IMR-90 (cell line): ENCODE results near the gene BPI. TPM values are rescaled to one million over a fixed set of nuclear protein-coding genes. Genes with fewer than 3 reads are reported as not detected.

Experiments
- ATAC-seq: fragments of 200-7000 bp; cut with Tn5 transposase; 2 replicates; pipeline ENCODE4 v1.9.1; 2020; ENCODE audit warnings: low read depth, mild to moderate bottlenecking, moderate library complexity
- BruUV-seq: library from RNA; stranded (reverse); fragments of 400-500 nt; replicated peaks from 2 replicates; lab custom pipeline; 2021; lab: Mats Ljungman, UMichigan
- CTCF ChIA-PET: fragments of 300-600 bp; formaldehyde crosslinking; extraction: SDS; loops from one replicate; lab custom pipeline; 2021; ENCODE audit warnings: antibody characterized with exemption; lab: Yijun Ruan, JAX
- POLR2A ChIA-PET: fragments of 300-600 bp; sonication (Branson Sonifier 250); formaldehyde crosslinking; loops from one replicate; lab custom pipeline; 2022; ENCODE audit warnings: antibody characterized with exemption; ENCODE audit not compliant: unreplicated experiment; lab: Charles Lee
- DNase-seq: peaks from one replicate; pipeline ENCODE4 v3.0.0; 2013
- H2AFZ ChIP-seq: replicated peaks from 2 replicates; pipeline ENCODE3; 2013; ENCODE audit warnings: low read length, mild to moderate bottlenecking; ENCODE audit not compliant: poor library complexity
- H2AK5ac ChIP-seq: 2 replicates; pipeline ENCODE4 v1.6.1; 2013; ENCODE audit warnings: low read depth, low read length, inconsistent platforms
- H2AK9ac ChIP-seq: replicated peaks from 2 replicates; pipeline ENCODE3; 2013; ENCODE audit warnings: mild to moderate bottlenecking, low read depth, low read length, moderate library complexity; ENCODE audit not compliant: poor library complexity
- H2BK120ac ChIP-seq: 2 replicates; pipeline ENCODE4 v1.6.1; 2013; ENCODE audit warnings: low read depth, low read length, inconsistent platforms
- H2BK15ac ChIP-seq: 3 replicates; pipeline ENCODE4 v1.6.1; 2013; ENCODE audit warnings: low read depth, low read length, inconsistent platforms
- H2BK20ac ChIP-seq: 2 replicates; pipeline ENCODE4 v1.6.1; 2013; ENCODE audit warnings: low read depth, mild to moderate bottlenecking, inconsistent platforms, low read length, moderate library complexity
- H2BK5ac ChIP-seq: 2 replicates; pipeline ENCODE4 v1.6.1; 2013; ENCODE audit warnings: mild to moderate bottlenecking, low read depth, low read length, inconsistent platforms; ENCODE audit not compliant: poor library complexity, severe bottlenecking
- H3K14ac ChIP-seq: replicated peaks from 2 replicates; pipeline ENCODE4 v1.6.1; 2013; ENCODE audit warnings: low read depth, low read length, inconsistent platforms
- H3K18ac ChIP-seq: 2 replicates; pipeline ENCODE4 v1.6.1; 2013; ENCODE audit warnings: low read depth, low read length, control low read depth
- H3K23ac ChIP-seq: 2 replicates; pipeline ENCODE4 v1.6.1; 2013; ENCODE audit warnings: low read depth, low read length, inconsistent platforms
- H3K27ac ChIP-seq: 2 replicates; pipeline ENCODE4 v1.5.1; 2013; ENCODE audit warnings: mild to moderate bottlenecking, control low read depth, low read length; ENCODE audit not compliant: insufficient read depth
- H3K27me3 ChIP-seq: 2 replicates; pipeline ENCODE4 v1.6.1; 2013; ENCODE audit warnings: low read length; ENCODE audit not compliant: control insufficient read depth, insufficient read depth
- H3K36me3 ChIP-seq: 2 replicates; pipeline ENCODE4 v1.6.1; 2013; ENCODE audit warnings: low read length, mixed read lengths; ENCODE audit not compliant: control insufficient read depth, insufficient read depth
- H3K4ac ChIP-seq: 2 replicates; pipeline ENCODE4 v1.6.1; 2013; ENCODE audit warnings: low read depth, low read length, inconsistent platforms
- H3K4me1 ChIP-seq: 2 replicates; pipeline ENCODE4 v1.6.1; 2013; ENCODE audit warnings: low read length, mixed read lengths; ENCODE audit not compliant: control insufficient read depth, insufficient read depth
- H3K4me2 ChIP-seq: 2 replicates; pipeline ENCODE4 v1.6.1; 2013; ENCODE audit warnings: low read depth, mild to moderate bottlenecking, control low read depth, low read length, moderate library complexity
- H3K4me3 ChIP-seq: 2 replicates; pipeline ENCODE4 v1.5.1; 2013; ENCODE audit warnings: low read depth, mild to moderate bottlenecking, control low read depth, low read length, moderate library complexity; ENCODE audit not compliant: insufficient read depth
- H3K56ac ChIP-seq: 2 replicates; pipeline ENCODE4 v1.6.1; 2013; ENCODE audit warnings: low read length, inconsistent platforms; ENCODE audit not compliant: insufficient read depth; ENCODE audit errors: extremely low read depth
- H3K79me1 ChIP-seq, 2 experiments: 2 replicates each; pipeline ENCODE4 v1.6.1; 2013; ENCODE audit warnings: low read length in 2 of 2, inconsistent platforms in 1 of 2, low read depth in 1 of 2
- H3K9ac ChIP-seq: 2 replicates; pipeline ENCODE4 v1.6.1; 2013; ENCODE audit warnings: low read depth, low read length, control low read depth
- H3K9me1 ChIP-seq: 2 replicates; pipeline ENCODE4 v1.6.1; 2013; ENCODE audit warnings: low read length, inconsistent platforms; ENCODE audit not compliant: insufficient read depth
- H3K9me3 ChIP-seq: 2 replicates; pipeline ENCODE4 v1.6.1; 2013; ENCODE audit warnings: low read length; ENCODE audit not compliant: control insufficient read depth, insufficient read depth
- H4K20me1 ChIP-seq: 2 replicates; pipeline ENCODE4 v1.6.1; 2013; ENCODE audit warnings: low read length, inconsistent platforms; ENCODE audit not compliant: insufficient read depth
- H4K5ac ChIP-seq: 2 replicates; pipeline ENCODE4 v1.6.1; 2013; ENCODE audit warnings: mild to moderate bottlenecking, low read depth, low read length, control low read depth
- H4K8ac ChIP-seq, 2 experiments: 2 replicates each; pipeline ENCODE4 v1.6.1; 2013; ENCODE audit warnings: low read depth in 2 of 2, low read length in 2 of 2, control low read depth in 1 of 2, inconsistent platforms in 1 of 2
- H4K91ac ChIP-seq: 2 replicates; pipeline ENCODE4 v1.6.1; 2013; ENCODE audit warnings: low read depth, low read length, inconsistent platforms; ENCODE audit not compliant: insufficient read depth
- BHLHE40 ChIP-seq: fragments of 150-350 bp; IDR thresholded peaks from 2 replicates; pipeline ENCODE4 v1.6.1; 2016; ENCODE audit warnings: mild to moderate bottlenecking, low read depth, low read length
- CEBPB ChIP-seq: IDR thresholded peaks from 2 replicates; pipeline ENCODE4 v1.6.1; 2012; ENCODE audit warnings: low read depth, low read length, improper control_type of control experiment
- CHD1 ChIP-seq: IDR thresholded peaks from 2 replicates; pipeline ENCODE4 v1.6.1; 2012; ENCODE audit warnings: low read depth, low read length, improper control_type of control experiment
- CTCF ChIP-seq: conservative IDR thresholded peaks from 2 replicates; pipeline ENCODE4 v1.5.1; 2012; ENCODE audit warnings: mild to moderate bottlenecking, low read depth, low read length, improper control_type of control experiment
- ELK1 ChIP-seq: fragments of 150-350 bp; IDR thresholded peaks from 2 replicates; pipeline ENCODE4 v1.6.1; 2016; ENCODE audit warnings: low read depth, mild to moderate bottlenecking, low read length, moderate library complexity, borderline replicate concordance
- FOS ChIP-seq: fragments of 150-350 bp; IDR thresholded peaks from 2 replicates; pipeline ENCODE4 v1.6.1; 2016; ENCODE audit warnings: low read depth, low read length
- MAFK ChIP-seq: IDR thresholded peaks from 2 replicates; pipeline ENCODE4 v1.6.1; 2012; ENCODE audit warnings: low read depth, low read length, improper control_type of control experiment
- MXI1 ChIP-seq: IDR thresholded peaks from 2 replicates; pipeline ENCODE4 v1.6.1; 2012; ENCODE audit warnings: low read depth, mild to moderate bottlenecking, low read length, moderate library complexity, borderline replicate concordance
- NFE2L2 ChIP-seq: fragments of 150-350 bp; IDR thresholded peaks from 2 replicates; pipeline ENCODE4 v1.6.1; 2016; ENCODE audit warnings: low read depth, mild to moderate bottlenecking, low read length
- POLR2A ChIP-seq: IDR thresholded peaks from 2 replicates; pipeline ENCODE4 v1.6.1; 2012; ENCODE audit warnings: mild to moderate bottlenecking, low read depth, low read length
- RCOR1 ChIP-seq: IDR thresholded peaks from 2 replicates; pipeline ENCODE4 v1.6.1; 2012; ENCODE audit warnings: mild to moderate bottlenecking, low read length, improper control_type of control experiment; ENCODE audit not compliant: insufficient replicate concordance
- RFX5 ChIP-seq: IDR thresholded peaks from 2 replicates; pipeline ENCODE4 v1.8.0; 2012; ENCODE audit warnings: low read depth, mild to moderate bottlenecking, low read length, moderate library complexity
- SMC3 ChIP-seq: fragments of 150-350 bp; IDR thresholded peaks from 2 replicates; pipeline ENCODE4 v1.6.1; 2016; ENCODE audit warnings: low read depth, mild to moderate bottlenecking, antibody characterized with exemption, low read length, moderate library complexity
- USF2 ChIP-seq: fragments of 150-350 bp; IDR thresholded peaks from 2 replicates; pipeline ENCODE4 v1.6.1; 2017; ENCODE audit warnings: mild to moderate bottlenecking, antibody characterized with exemption, low read length, low read depth
- WGBS, 2 experiments: methylation state at CpG; one replicate each; pipeline versions ENCODE4 v1.1.5 to v1.1.7; 2013; ENCODE audit warnings: missing lambda C conversion rate in 2 of 2; ENCODE audit not compliant: insufficient read length in 1 of 2; ENCODE audit errors: extremely low coverage in 2 of 2; 5-methylcytosine and 5-hydroxymethylcytosine counted together
- dilution Hi-C: fragments of 300-500 bp; cut with HindIII; formaldehyde crosslinking; loops from one replicate; pipeline ENCODE4 v1.14.3; 2018; ENCODE audit warnings: low sequenced_read_pairs; ENCODE audit not compliant: unreplicated experiment
- in situ Hi-C: fragments of 300-500 bp; cut with MboI; formaldehyde crosslinking; loops from 3 replicates; pipeline ENCODE4 v1.14.3; 2019; ENCODE audit warnings: low sequenced_read_pairs, inconsistent platforms, mixed read lengths
- intact Hi-C: fragments of 100-400 bp; cut with micrococcal nuclease; formaldehyde crosslinking; loops from 2 replicates; pipeline ENCODE4 v1.10.0; 2022
- polyA plus RNA-seq, 3 experiments: library from polyadenylated mRNA; depleted of rRNA; stranded (reverse); fragments of >200 nt; gene quantifications; 2 replicates each; pipeline ENCODE4 v1.2.3, GENCODE V29; 2012; ENCODE audit warnings: low replicate concordance in 1 of 3
- total RNA-seq: library from RNA; depleted of rRNA; stranded (reverse); fragments of >200 nt; gene quantifications from 2 replicates; pipeline ENCODE4 v1.2.3, GENCODE V29; 2012

The BPI gene
- total and polyA plus RNA-seq, 2 of the 4 experiments (the other 2 are of a cell fraction), result 0.05 TPM; not detected in 1

- Histone ChIP-seq H3K36me3 (no peaks in the 10 kb centered on the region), H3K27ac (no peak overlapping the region), H4K8ac (no peak overlapping the region), H2AFZ (no peak overlapping the region), H2AK5ac (no peak overlapping the region), H4K20me1 (no peaks in the 10 kb centered on the region), H3K4me3 (no peak overlapping the region), H2AK9ac (no peak overlapping the region), H3K9ac (no peak overlapping the region), H3K56ac (no peak overlapping the region), H3K4me1 (no peaks in the 10 kb centered on the region), H3K9me3 (no peaks in the 10 kb centered on the region), H2BK120ac (no peak overlapping the region), H4K5ac (no peak overlapping the region), H2BK5ac (no peak overlapping the region), H4K91ac (no peak overlapping the region), H2BK15ac (no peak overlapping the region), H3K4me2 (no peak overlapping the region), H3K4ac (no peak overlapping the region), H3K18ac (no peak overlapping the region), H3K9me1 (no peaks in the 10 kb centered on the region), H3K23ac (no peak overlapping the region), H3K79me1 (no peaks in the 10 kb centered on the region), H3K27me3 (peaks cover 38% of the 10 kb centered on the region), H2BK20ac (no peak overlapping the region), H3K14ac (no peak overlapping the region)
- in situ Hi-C loops (loop anchor here (25.0 kb wide), 1 partner anchor 1121 kb away; the partner anchor contains the start of gene GHRH), dilution Hi-C loops (no loop called here), intact Hi-C loops (no loop called here)
- BruUV-seq, result no TSS peak
- DNase-seq (no peak), ATAC-seq (no peak)
- TF ChIP-seq MAFK, result no peak
- TF ChIP-seq CTCF, result no peak
- TF ChIP-seq FOS, result no peak
- no peak for TF ChIP-seq MXI1
- TF ChIP-seq ELK1, result no peak
- no peak for TF ChIP-seq NFE2L2
- no peak for TF ChIP-seq CHD1
- no peak for TF ChIP-seq RFX5
- TF ChIP-seq BHLHE40, result no peak
- no peak for TF ChIP-seq USF2
- TF ChIP-seq SMC3, result no peak
- no peak for TF ChIP-seq CEBPB
- no peak for TF ChIP-seq POLR2A
- TF ChIP-seq RCOR1, result no peak
- 17% methylated on average over 1 of the region's 4 CpGs; no CpG with 5 or more reads in 1 of the 2 experiments for WGBS, 2 experiments
- CTCF ChIA-PET, result no interaction called here
- POLR2A ChIA-PET, result no interaction called here
Measured at GRCh38 chr20:38383147-38383546, 79.2 kb downstream of the BPI start.
